22Rv1 (cell line): ENCODE measurements around the gene TRIP6.

Experiments used
- H3K27ac ChIP-seq: fragments of 450-650 bp; 2 replicates; pipeline ENCODE4 v1.5.1; 2017
- CTCF ChIP-seq: fragments of 450-650 bp; IDR thresholded peaks from 2 replicates; pipeline ENCODE4 v1.5.1; 2017; ENCODE audit warnings: mild to moderate bottlenecking
- ZFX ChIP-seq: fragments of 450-650 bp; IDR thresholded peaks from 2 replicates; pipeline ENCODE4 v1.6.1; 2017; ENCODE audit warnings: antibody characterized with exemption, borderline replicate concordance

TRIP6 gene

DNA sequence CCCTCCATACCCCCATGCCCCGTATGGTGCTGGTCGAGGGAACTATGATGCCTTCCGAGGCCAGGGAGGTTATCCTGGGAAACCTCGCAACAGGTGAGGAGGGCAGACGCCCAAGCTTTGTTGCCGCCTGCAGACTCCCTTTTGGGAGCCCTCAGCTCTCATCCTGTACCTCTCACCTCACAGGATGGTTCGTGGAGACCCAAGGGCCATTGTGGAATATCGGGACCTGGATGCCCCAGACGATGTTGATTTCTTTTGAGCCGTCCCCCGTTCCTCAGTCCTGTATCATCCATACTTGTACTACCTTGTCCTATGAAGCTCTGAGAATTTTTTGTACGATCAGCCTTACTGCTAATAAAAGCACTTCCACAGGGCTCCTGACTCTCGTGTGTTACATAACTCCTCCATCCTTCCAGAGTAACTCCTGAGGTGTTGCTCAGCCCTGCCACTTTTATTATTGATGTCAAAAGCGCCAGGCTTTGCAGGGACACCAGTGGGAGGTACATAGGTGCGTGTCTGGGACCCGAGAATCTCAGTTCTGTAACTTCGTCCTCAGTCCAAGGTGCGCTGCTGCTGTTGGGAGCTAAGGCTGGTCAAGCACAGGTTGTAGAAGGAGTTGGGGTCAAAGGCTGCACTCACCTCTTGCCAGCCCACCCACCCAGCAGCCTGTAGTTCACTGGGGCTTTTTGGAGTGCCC, 21.3 kb downstream of the TRIP6 start:
- H3K27ac ChIP-seq: peak overlapping the region; percentile 99
- no peak for TF ChIP-seq CTCF
- TF ChIP-seq ZFX: no peak

GRCh38 chr7:100888988-100889750, 22.0 kb downstream of the TRIP6 start, which contains the start of gene UFSP1:
Gene UFSP1 (minus strand): TSS chr7:100889715. CDS start chr7:100889271, 444 bp downstream.
- peak within 1 kb of the TSS; percentile 99 for H3K27ac ChIP-seq
- TF ChIP-seq ZFX (no peak), CTCF (no peak)

DNA sequence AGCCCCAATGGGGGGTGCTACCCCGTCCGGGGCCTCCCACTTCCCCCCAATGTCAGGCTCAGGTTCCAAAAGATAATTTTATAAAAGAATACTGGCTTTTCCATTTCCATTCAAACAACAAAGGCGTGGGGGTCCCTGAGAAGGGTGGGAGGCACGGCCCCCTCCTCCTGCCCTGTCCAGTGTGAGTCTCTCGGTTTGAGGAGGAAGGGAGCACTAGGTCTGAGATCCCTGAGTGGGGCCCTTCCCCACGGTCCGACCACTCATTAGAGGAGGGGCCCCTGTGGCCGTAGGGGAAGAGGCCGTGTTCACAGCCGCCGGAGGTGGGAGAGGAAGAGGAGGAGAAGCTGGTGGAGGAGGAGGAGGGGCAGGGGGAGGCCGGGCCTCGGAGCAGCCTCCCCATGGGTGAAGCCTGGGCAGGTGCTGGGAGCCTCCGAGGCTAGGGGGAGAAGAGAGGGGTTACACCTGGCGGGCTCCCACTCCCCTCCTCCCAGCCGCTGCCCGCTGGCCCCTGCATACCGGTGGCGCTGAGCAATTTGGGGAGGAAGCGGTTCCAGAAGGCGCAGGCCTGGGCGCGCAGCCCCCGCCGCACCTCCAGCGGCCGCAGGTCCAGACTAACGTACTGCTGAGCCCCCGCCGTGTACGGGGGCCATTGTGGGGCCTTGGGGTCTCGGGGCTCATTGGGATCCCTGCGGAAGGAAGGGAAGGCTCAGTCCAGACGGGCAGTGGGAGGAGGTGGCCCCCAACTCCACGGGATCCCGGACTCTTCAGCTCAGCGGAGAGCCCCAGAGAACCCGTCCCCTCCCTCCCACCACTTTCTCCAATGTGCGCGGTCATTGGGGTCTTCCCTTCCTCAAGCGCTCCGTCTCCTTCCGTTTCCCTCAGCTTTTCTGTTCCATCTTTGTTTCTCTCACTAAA, 23.7 kb downstream of the TRIP6 start:
- peak overlapping the region; percentile 99 for H3K27ac ChIP-seq
- TF ChIP-seq CTCF (no peak), ZFX (no peak)

GRCh38 chr7:100891568-100892247, 24.5 kb downstream of the TRIP6 start:
- TF ChIP-seq ZFX (no peak), CTCF (no peak)
- peak overlapping the region; percentile 99; the same call in 1 of the 2 replicates for H3K27ac ChIP-seq

GRCh38 chr7:100892364-100893317, 25.5 kb downstream of the TRIP6 start:
- TF ChIP-seq CTCF: no peak
- TF ChIP-seq ZFX: no peak
- H3K27ac ChIP-seq: no peak overlapping the region
